Panc1 (cell line): ENCODE data around the gene IFIT1. TPM values are rescaled to one million over a fixed set of nuclear protein-coding genes. Genes with fewer than 3 reads are reported as not detected.
"Not testable (repeated sequence)": the region's sequence is repeated elsewhere in the genome, so short reads cannot be mapped to it uniquely, and the experiment has no call there.

Experiments
- ATAC-seq: fragments of 200-7000 bp; cut with Tn5 transposase; 2 replicates; pipeline ENCODE4 v1.9.1; 2020; ENCODE audit warnings: mild to moderate bottlenecking, moderate library complexity
- BruUV-seq: library from RNA; stranded (reverse); fragments of 400-500 nt; replicated peaks from 2 replicates; lab custom pipeline; 2021; lab: Mats Ljungman, UMichigan
- CTCF ChIA-PET: fragments of 300-600 bp; sonication (Branson Sonifier 250); formaldehyde crosslinking; loops from one replicate; lab custom pipeline; 2022; ENCODE audit warnings: antibody characterized with exemption; lab: Charles Lee
- POLR2A ChIA-PET: fragments of 300-600 bp; sonication (Branson Sonifier 250); formaldehyde crosslinking; loops from one replicate; lab custom pipeline; 2022; ENCODE audit warnings: antibody characterized with exemption; lab: Charles Lee
- DNase-seq: peaks from one replicate; pipeline ENCODE4 v3.0.0-alpha.2; 2010; ENCODE audit warnings: low read depth, low spot score
- H3K27ac ChIP-seq: 2 replicates; pipeline ENCODE4 v1.5.1; 2011; ENCODE audit warnings: mild to moderate bottlenecking, low read length, inconsistent platforms
- H3K27me3 ChIP-seq: fragments of 200-500 bp; sonication (Bioruptor generic); 2 replicates; pipeline ENCODE4 v1.6.0; 2014; ENCODE audit warnings: low read length, inconsistent platforms; ENCODE audit not compliant: control insufficient read depth, insufficient read depth
- H3K36me3 ChIP-seq: fragments of 200-500 bp; sonication (Bioruptor generic); 2 replicates; pipeline ENCODE4 v1.5.1; 2014; ENCODE audit warnings: inconsistent platforms, mild to moderate bottlenecking, low read length, moderate library complexity; ENCODE audit not compliant: control insufficient read depth, insufficient read depth
- H3K4me1 ChIP-seq: 2 replicates; pipeline ENCODE4 v1.5.1; 2011; ENCODE audit warnings: inconsistent platforms, mild to moderate bottlenecking, low read length, moderate library complexity; ENCODE audit not compliant: control insufficient read depth, insufficient read depth
- H3K4me3 ChIP-seq, 2 experiments: 2 replicates each; pipeline ENCODE4 v1.5.1; 2011 to 2012; ENCODE audit warnings: low read depth in 2 of 2, low read length in 2 of 2, mild to moderate bottlenecking in 2 of 2, inconsistent platforms in 1 of 2, moderate library complexity in 1 of 2
- H3K9me3 ChIP-seq: fragments of 200-500 bp; sonication (Bioruptor generic); 2 replicates; pipeline ENCODE4 v1.5.1; 2014; ENCODE audit warnings: low read depth, mild to moderate bottlenecking, inconsistent platforms, low read length, moderate library complexity; ENCODE audit not compliant: control insufficient read depth, insufficient read depth
- in situ Hi-C: cut with HindIII; loops from 2 replicates; pipeline ENCODE4 v1.10.0; 2016; ENCODE audit warnings: low sequenced_read_pairs, low pct_unique_long_range_greater_than_20kb
- intact Hi-C: fragments of 100-400 bp; cut with micrococcal nuclease; formaldehyde crosslinking; loops from one replicate; pipeline ENCODE4 v1.10.0; 2022; ENCODE audit not compliant: unreplicated experiment
- total RNA-seq: library from RNA; stranded (reverse); gene quantifications from one replicate; pipeline ENCODE4 v1.2.1, GENCODE V29; 2021; ENCODE audit not compliant: unreplicated experiment

The IFIT1 gene
- total RNA-seq, 1 experiment from 2014 or later: 43.8 TPM

GRCh38 chr10:89406178-89406577 is 13.8 kb downstream of the IFIT1 start:
- H3K27ac ChIP-seq, BruUV-seq, CTCF ChIA-PET, H3K36me3 ChIP-seq, ATAC-seq, H3K4me3 ChIP-seq, intact Hi-C loops, H3K27me3 ChIP-seq, DNase-seq, H3K9me3 ChIP-seq, H3K4me1 ChIP-seq, POLR2A ChIA-PET, in situ Hi-C loops: not testable (repeated sequence)

GRCh38 chr10:89407792-89408191 is 15.4 kb downstream of the IFIT1 start:
- ATAC-seq, H3K27me3 ChIP-seq, DNase-seq, CTCF ChIA-PET, H3K4me3 ChIP-seq, H3K9me3 ChIP-seq, intact Hi-C loops, BruUV-seq, H3K36me3 ChIP-seq, H3K4me1 ChIP-seq, POLR2A ChIA-PET, in situ Hi-C loops, H3K27ac ChIP-seq: not testable (repeated sequence)

GRCh38 chr10:89409282-89409681 is 16.9 kb downstream of the IFIT1 start:
- BruUV-seq, H3K4me3 ChIP-seq, H3K27me3 ChIP-seq, in situ Hi-C loops, H3K27ac ChIP-seq, H3K9me3 ChIP-seq, H3K4me1 ChIP-seq, CTCF ChIA-PET, DNase-seq, intact Hi-C loops, H3K36me3 ChIP-seq, ATAC-seq: not testable (repeated sequence)
- POLR2A ChIA-PET: interaction anchor here (0.6 kb wide), 1 partner anchor 273 kb away, joined by 10 read pairs; no protein-coding TSS in a partner anchor

DNA sequence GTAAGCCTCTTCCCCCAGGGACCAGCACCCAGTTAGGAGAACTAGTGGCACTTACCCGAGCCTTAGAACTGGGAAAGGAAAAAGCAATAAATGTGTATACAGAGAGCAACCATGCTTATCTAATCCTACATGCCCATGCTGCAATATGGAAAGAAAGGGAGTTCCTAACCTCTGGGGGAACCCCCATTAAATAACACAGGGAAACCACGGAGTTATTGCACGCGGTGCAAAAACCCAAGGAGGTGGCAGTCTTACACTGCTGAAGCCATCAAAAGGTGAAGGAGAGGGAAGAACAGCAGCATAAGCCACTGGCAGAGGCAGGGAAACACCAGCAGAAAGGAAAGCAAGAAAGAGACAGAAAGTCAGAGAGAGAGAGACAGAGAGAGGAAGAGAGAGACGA is 18.1 kb downstream of the IFIT1 start:
- BruUV-seq, H3K4me1 ChIP-seq, H3K9me3 ChIP-seq, in situ Hi-C loops, intact Hi-C loops, H3K4me3 ChIP-seq, CTCF ChIA-PET, H3K27ac ChIP-seq, DNase-seq, POLR2A ChIA-PET, H3K36me3 ChIP-seq, H3K27me3 ChIP-seq, ATAC-seq: not testable (repeated sequence)

DNA sequence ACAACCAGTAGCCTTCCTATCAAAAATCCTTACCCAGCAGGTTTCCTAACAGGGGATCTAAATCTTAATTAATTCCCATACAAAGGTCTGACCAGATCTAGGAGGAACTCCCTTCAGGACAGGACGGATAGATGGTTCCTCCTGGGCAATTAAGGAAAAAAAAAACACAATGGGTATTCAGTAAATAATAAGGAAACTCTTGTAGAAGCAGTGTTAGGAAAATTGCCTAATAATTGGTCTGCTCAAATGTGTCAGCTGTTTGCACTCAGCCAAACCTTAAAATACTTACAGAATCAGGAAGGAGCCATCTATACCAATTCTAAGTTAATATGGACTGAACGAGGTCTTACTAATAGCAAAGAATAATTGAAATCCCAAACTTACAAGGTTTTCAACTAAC is 18.7 kb downstream of the IFIT1 start:
- DNase-seq, H3K36me3 ChIP-seq, H3K9me3 ChIP-seq, H3K27ac ChIP-seq, BruUV-seq, H3K27me3 ChIP-seq, intact Hi-C loops, in situ Hi-C loops, CTCF ChIA-PET, H3K4me3 ChIP-seq, POLR2A ChIA-PET, ATAC-seq: not testable (repeated sequence)
- peaks cover 11% of the 10 kb centered on the region for H3K4me1 ChIP-seq

DNA sequence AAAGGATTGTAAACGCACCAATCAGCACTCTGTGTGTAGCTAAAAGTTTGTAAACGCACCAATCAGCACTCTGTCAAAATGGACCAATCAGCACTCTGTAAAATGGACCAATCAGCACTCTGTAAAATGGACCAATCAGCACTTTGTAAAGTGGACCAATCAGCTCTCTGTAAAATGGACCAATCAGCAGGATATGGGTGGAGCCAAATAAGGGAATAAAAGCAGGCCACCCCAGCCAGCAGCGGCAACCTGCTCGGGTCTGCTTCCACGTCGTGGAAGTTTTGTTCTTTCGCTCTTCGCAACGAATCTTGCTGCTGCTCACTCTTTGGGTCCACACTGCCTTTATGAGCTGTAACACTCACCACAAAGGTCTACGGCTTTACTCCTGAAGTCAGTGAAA is 19.9 kb downstream of the IFIT1 start:
- BruUV-seq, CTCF ChIA-PET: not testable (repeated sequence)

More for the DNA sequence above, 19.9 kb downstream of the IFIT1 start:
- H3K27ac ChIP-seq, intact Hi-C loops, H3K36me3 ChIP-seq, H3K4me3 ChIP-seq, in situ Hi-C loops, H3K27me3 ChIP-seq, H3K9me3 ChIP-seq, POLR2A ChIA-PET, ATAC-seq, DNase-seq: not testable (repeated sequence)
- H3K4me1 ChIP-seq: peaks cover 11% of the 10 kb centered on the region
